Tibial nerve (tissue), 3 donors: ENCODE measurements around the gene SLIT3.

Source experiments
- CTCF ChIP-seq, 5 experiments: fragments of 200-600 bp in 3 of 5; fragments of 450-650 bp in 2 of 5; sonication (generic) in 3 of 5; IDR thresholded peaks; one replicate each; pipeline ENCODE4 v1.5.1; 2016 to 2019; ENCODE audit warnings: antibody characterized with exemption in 5 of 5, mild to moderate bottlenecking in 3 of 5, moderate library complexity in 2 of 5
- POLR2A ChIP-seq, 2 donors: fragments of 450-650 bp; IDR thresholded peaks; one replicate each; pipeline ENCODE4 v1.6.1; 2017; ENCODE audit warnings: antibody characterized with exemption in 2 of 2, mild to moderate bottlenecking in 2 of 2, moderate library complexity in 2 of 2

DNA sequence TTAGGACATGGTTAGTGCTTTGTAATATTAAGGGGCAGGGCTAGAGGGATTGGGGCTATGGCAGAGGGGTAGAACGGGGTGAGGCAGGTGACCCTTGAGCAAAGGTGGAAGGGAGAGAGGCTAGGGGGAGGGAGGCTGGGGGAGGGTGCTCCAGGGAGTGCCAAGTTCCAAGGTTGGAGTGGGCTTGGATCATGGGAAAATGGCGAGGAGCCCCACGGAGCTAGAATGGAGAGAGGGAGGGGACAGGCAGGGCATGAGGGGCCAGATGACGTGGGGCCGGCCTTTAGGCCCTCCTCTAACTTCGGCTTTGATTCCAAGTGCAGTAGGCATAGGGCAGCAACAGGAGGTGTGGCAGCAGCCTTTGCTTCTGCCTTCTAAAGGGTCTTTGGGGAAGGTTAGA lies 550.0 kb downstream of the SLIT3 start:
- no peak for TF ChIP-seq CTCF (IDR thresholded peaks at IDR 0.05)
- TF ChIP-seq POLR2A (IDR thresholded peaks at IDR 0.05): no peak
